H1 (cell line): ENCODE data around the gene WDCP. TPM values are rescaled to one million over a fixed set of nuclear protein-coding genes. Genes with fewer than 3 reads are reported as not detected.

Experiments
- CTCF ChIA-PET: fragments of 300-600 bp; sonication (Branson Sonifier 250); formaldehyde crosslinking; loops from one replicate; lab custom pipeline; 2021; ENCODE audit not compliant: partially characterized antibody; lab: Charles Lee
- POLR2A ChIA-PET: fragments of 300-600 bp; sonication (Branson Sonifier 250); formaldehyde crosslinking; loops from one replicate; lab custom pipeline; 2021; ENCODE audit warnings: inconsistent platforms; ENCODE audit not compliant: partially characterized antibody; lab: Charles Lee
- DNase-seq, 2 experiments: peaks; one replicate each; pipeline versions ENCODE4 v3.0.0 to v3.0.0-alpha.2; 2010 to 2022; ENCODE audit warnings: low spot score in 2 of 2, low read depth in 1 of 2, mixed read lengths in 1 of 2
- FAIRE-seq: peaks from 2 replicates; lab custom pipeline; 2011; peaks lifted over from hg19 to GRCh38; lab: Jason Lieb, UNC
- H2AFZ ChIP-seq: 2 replicates; pipeline ENCODE4 v1.8.1; 2012; ENCODE audit warnings: low read length, inconsistent platforms
- H2AK5ac ChIP-seq: 2 replicates; pipeline ENCODE4 v1.6.1; 2013; ENCODE audit warnings: low read depth, low read length
- H2BK120ac ChIP-seq: replicated peaks from 2 replicates; pipeline ENCODE3; 2013; ENCODE audit warnings: low read depth, low read length, inconsistent platforms
- H2BK12ac ChIP-seq: 2 replicates; pipeline ENCODE4 v1.6.1; 2013; ENCODE audit warnings: low read depth, low read length
- H2BK15ac ChIP-seq: 2 replicates; pipeline ENCODE4 v1.6.1; 2013; ENCODE audit warnings: low read length
- H2BK20ac ChIP-seq: 2 replicates; pipeline ENCODE4 v1.6.1; 2013; ENCODE audit warnings: low read length
- H2BK5ac ChIP-seq: 2 replicates; pipeline ENCODE4 v1.6.1; 2013; ENCODE audit warnings: low read depth, low read length
- H3K14ac ChIP-seq: 2 replicates; pipeline ENCODE4 v1.6.1; 2013; ENCODE audit warnings: inconsistent platforms; ENCODE audit not compliant: insufficient read length
- H3K18ac ChIP-seq: 2 replicates; pipeline ENCODE4 v1.6.1; 2013; ENCODE audit warnings: low read length; ENCODE audit errors: extremely low read depth
- H3K23ac ChIP-seq: 2 replicates; pipeline ENCODE4 v1.6.1; 2013; ENCODE audit warnings: inconsistent platforms; ENCODE audit not compliant: insufficient read length
- H3K23me2 ChIP-seq: 2 replicates; pipeline ENCODE4 v1.6.1; 2013; ENCODE audit warnings: low read depth, low read length
- H3K27ac ChIP-seq: 2 replicates; pipeline ENCODE4 v1.6.1; 2011; ENCODE audit warnings: low read depth, low read length, inconsistent platforms
- H3K27me3 ChIP-seq, 4 experiments: replicated peaks in 1 of 4; 1 replicate in 1 of 4; 2 replicates in 3 of 4; pipeline versions ENCODE4 v1.6.1 to v1.8.1; 2011 to 2013; ENCODE audit warnings: low read length in 3 of 4, mild to moderate bottlenecking in 3 of 4, inconsistent platforms in 2 of 4, mixed read lengths in 2 of 4, moderate library complexity in 1 of 4; ENCODE audit not compliant: control insufficient read depth in 3 of 4, insufficient read depth in 3 of 4; ENCODE audit errors: extremely low read depth in 1 of 4
- H3K36me3 ChIP-seq, 4 experiments: 2 replicates each; pipeline versions ENCODE4 v1.6.1 to v1.8.1; 2011 to 2013; ENCODE audit warnings: mild to moderate bottlenecking in 4 of 4, low read length in 3 of 4, moderate library complexity in 2 of 4, control low read depth in 1 of 4, inconsistent platforms in 1 of 4; ENCODE audit not compliant: insufficient read depth in 4 of 4, control insufficient read depth in 2 of 4
- H3K4ac ChIP-seq: replicated peaks from 2 replicates; pipeline ENCODE3; 2013; ENCODE audit warnings: low read length, low read depth, mixed read lengths, inconsistent platforms; ENCODE audit not compliant: insufficient read length
- H3K4me1 ChIP-seq, 4 experiments: replicated peaks in 1 of 4; 1 replicate in 1 of 4; 2 replicates in 3 of 4; pipeline versions ENCODE4 v1.6.1 to v1.8.1; 2011 to 2013; ENCODE audit warnings: low read length in 3 of 4, inconsistent platforms in 2 of 4, mixed read lengths in 1 of 4; ENCODE audit not compliant: insufficient read depth in 4 of 4, control insufficient read depth in 3 of 4
- H3K4me2 ChIP-seq, 2 experiments: 2 replicates each; pipeline versions ENCODE4 v1.6.1 to v1.8.1; 2011 to 2013; ENCODE audit warnings: low read depth in 2 of 2, low read length in 2 of 2, control low read depth in 1 of 2, inconsistent platforms in 1 of 2, mild to moderate bottlenecking in 1 of 2; ENCODE audit not compliant: insufficient read depth in 1 of 2
- H3K4me3 ChIP-seq, 4 experiments: fragments of 200-600, 300-600 bp in 1 of 4; sonication (generic), shearing (Covaris generic), sonication (Bioruptor Twin) in 1 of 4; 2 replicates each; pipeline versions ENCODE4 v1.5.1 to v1.8.1; 2011 to 2016; ENCODE audit warnings: low read length in 4 of 4, low read depth in 3 of 4, control low read depth in 2 of 4, inconsistent platforms in 2 of 4, mild to moderate bottlenecking in 2 of 4, mixed read lengths in 1 of 4, moderate library complexity in 1 of 4; ENCODE audit not compliant: insufficient read depth in 2 of 4; ENCODE audit errors: extremely low read depth in 1 of 4
- H3K56ac ChIP-seq: replicated peaks from 2 replicates; pipeline ENCODE3; 2013; ENCODE audit warnings: low read depth, mild to moderate bottlenecking, mixed read lengths, low read length, inconsistent platforms; ENCODE audit not compliant: insufficient read length
- H3K79me1 ChIP-seq: 2 replicates; pipeline ENCODE4 v1.6.1; 2013; ENCODE audit warnings: low read depth, low read length, control low read depth
- H3K79me2 ChIP-seq, 2 experiments: 2 replicates each; pipeline versions ENCODE4 v1.6.1 to v1.8.1; 2012 to 2013; ENCODE audit warnings: low read length in 2 of 2, mild to moderate bottlenecking in 2 of 2, inconsistent platforms in 1 of 2; ENCODE audit not compliant: insufficient read depth in 2 of 2, control insufficient read depth in 1 of 2
- H3K9ac ChIP-seq, 4 experiments: replicated peaks in 1 of 4; 1 replicate in 1 of 4; 2 replicates in 3 of 4; pipeline versions ENCODE4 v1.6.1 to v1.8.1; 2011 to 2013; ENCODE audit warnings: low read depth in 3 of 4, low read length in 3 of 4, control low read depth in 2 of 4, mild to moderate bottlenecking in 2 of 4, moderate library complexity in 2 of 4, inconsistent platforms in 1 of 4; ENCODE audit errors: extremely low read depth in 1 of 4
- H3K9me3 ChIP-seq, 2 experiments: 2 replicates each; pipeline versions ENCODE4 v1.6.1 to v1.8.1; 2012 to 2013; ENCODE audit warnings: mild to moderate bottlenecking in 2 of 2, moderate library complexity in 2 of 2, control low read depth in 1 of 2, inconsistent platforms in 1 of 2, low read depth in 1 of 2, low read length in 1 of 2, mixed read lengths in 1 of 2; ENCODE audit not compliant: insufficient read depth in 2 of 2
- H4K20me1 ChIP-seq, 2 experiments: replicated peaks in 1 of 2; 2 replicates each; pipeline versions ENCODE3 to v1.8.1; 2011 to 2013; ENCODE audit warnings: inconsistent platforms in 2 of 2, low read length in 2 of 2, mild to moderate bottlenecking in 1 of 2; ENCODE audit not compliant: insufficient read depth in 2 of 2, control insufficient read depth in 1 of 2
- H4K5ac ChIP-seq: 2 replicates; pipeline ENCODE4 v1.6.1; 2013; ENCODE audit warnings: low read length, low read depth, mixed read lengths, inconsistent platforms; ENCODE audit not compliant: insufficient read length
- H4K8ac ChIP-seq: 2 replicates; pipeline ENCODE4 v1.8.0; 2013; ENCODE audit warnings: mild to moderate bottlenecking, moderate library complexity, low read length, inconsistent platforms; ENCODE audit not compliant: insufficient read depth; ENCODE audit errors: extremely low read depth
- H4K91ac ChIP-seq: replicated peaks from 2 replicates; pipeline ENCODE3; 2013; ENCODE audit warnings: low read length, mixed read lengths, inconsistent platforms; ENCODE audit not compliant: insufficient read length
- CBX5 ChIP-seq: fragments of 300-800, 300-1000 bp; sonication (generic); IDR thresholded peaks from 2 replicates; pipeline ENCODE4 v1.7.1; 2016; ENCODE audit warnings: antibody characterized with exemption, low read length, low read depth
- CHD2 ChIP-seq: IDR thresholded peaks from 2 replicates; pipeline ENCODE4 v1.6.1; 2012; ENCODE audit warnings: low read length, improper control_type of control experiment
- CREB1 ChIP-seq: IDR thresholded peaks from 2 replicates; pipeline ENCODE4 v1.6.1; 2012; ENCODE audit warnings: inconsistent platforms
- GABPA ChIP-seq: IDR thresholded peaks from 2 replicates; pipeline ENCODE4 v1.6.1; 2011; ENCODE audit warnings: mild to moderate bottlenecking, low read length, moderate library complexity, borderline replicate concordance; ENCODE audit not compliant: insufficient read depth
- POLR2AphosphoS5 ChIP-seq: IDR thresholded peaks from 2 replicates; pipeline ENCODE4 v1.6.1; 2011; ENCODE audit warnings: low read depth, low read length
- RBBP5 ChIP-seq: IDR thresholded peaks from 2 replicates; pipeline ENCODE4 v1.7.1; 2012; ENCODE audit warnings: low read depth, mild to moderate bottlenecking, inconsistent platforms, low read length, moderate library complexity, borderline replicate concordance
- TAF7 ChIP-seq: optimal IDR thresholded peaks from 2 replicates; pipeline ENCODE3; 2011; ENCODE audit warnings: low read depth, mild to moderate bottlenecking, inconsistent platforms, low read length, moderate library complexity, borderline replicate concordance
- WGBS, 2 experiments: shearing (Covaris generic) in 1 of 2; methylation state at CpG; one replicate each; pipeline versions ENCODE4 v1.1.6 to v1.1.7; 2013 to 2015; ENCODE audit warnings: low lambda C conversion rate in 2 of 2, mixed read lengths in 2 of 2, inconsistent platforms in 1 of 2, low coverage in 1 of 2, missing lambda C conversion rate in 1 of 2; ENCODE audit not compliant: insufficient replicate concordance in 2 of 2, insufficient coverage in 1 of 2, insufficient read length in 1 of 2; ENCODE audit errors: extremely low coverage in 1 of 2, missing lambda C conversion rate in 1 of 2; 5-methylcytosine and 5-hydroxymethylcytosine counted together
- polyA plus RNA-seq, 7 experiments: library from polyadenylated mRNA; depleted of rRNA in 3 of 7; stranded (reverse) in 5 of 7; unstranded in 2 of 7; fragments of >200 nt in 5 of 7; fragments of 200-250 nt in 2 of 7; gene quantifications; 1 replicate in 5 of 7; 2 replicates in 1 of 7; 4 replicates in 1 of 7; pipeline versions ENCODE4 v1.2.1 to v1.2.3, GENCODE V29; 2011 to 2013; ENCODE audit warnings: missing spikeins in 2 of 7, mixed read lengths in 2 of 7
- total RNA-seq: library from RNA; stranded (reverse); fragmentation: NEBNext Ultra II Directional; extraction: Animal tissue kit (Norgen Biotek cat#: 25700); gene quantifications from 2 replicates; pipeline ENCODE4 v1.2.1, GENCODE V29; 2021

Gene WDCP
- total and polyA plus RNA-seq, 2 of the 8 experiments (the other 6 are each of a cell fraction or from before 2014, with no cell fraction given) = 19.2 to 40.1 TPM

- CTCF ChIA-PET = interaction anchor here (0.8 to 1.3 kb wide), 5 partner anchors 17 to 274 kb away, joined by 3 to 4 read pairs (median 3); partner anchors contain the start of gene WDCP
- TF ChIP-seq CBX5 (no peak), GABPA (no peak), CREB1 (peak; percentile 43; the same call in 1 of the 2 replicates), POLR2AphosphoS5 (peak; percentile 48), RBBP5 (no peak), CHD2 (no peak), TAF7 (no peak)
Observed at GRCh38 chr2:24076849-24077534, 29.8 kb upstream of the WDCP start.

More at GRCh38 chr2:24076849-24077534, 29.8 kb upstream of the WDCP start:
- H3K9ac ChIP-seq = peak overlapping the region in 3 of 4 experiments; percentile 64 to 73 (median 72); a peak in 6 of 7 replicates
- no peak overlapping the region for H2BK15ac ChIP-seq
- no peak overlapping the region for H3K14ac ChIP-seq
- H4K5ac ChIP-seq = no peak overlapping the region
- H3K4me2 ChIP-seq = peak overlapping the region; percentile 83 to 84
- H3K23ac ChIP-seq = no peak overlapping the region
- H4K20me1 ChIP-seq = no peaks in the 10 kb centered on the region
- peaks cover 5% of the 10 kb centered on the region; the same call in 1 of the 2 replicates for H3K23me2 ChIP-seq
- peaks cover 7 to 28% (median 18%) of the 10 kb centered on the region in 4 experiments; a peak in 7 of 8 replicates for H3K36me3 ChIP-seq
- no peak overlapping the region for H2BK12ac ChIP-seq
- no peak overlapping the region for H2AK5ac ChIP-seq
- no peak for FAIRE-seq
- peak overlapping the region; percentile 19 for H3K56ac ChIP-seq
- WGBS, 2 experiments = 6% methylated on average over 21 of the region's 41 CpGs; no CpG with 5 or more reads in 1 of the 2 experiments
- H4K91ac ChIP-seq = no peak overlapping the region
- peak overlapping the region; percentile 60 for H3K18ac ChIP-seq
- POLR2A ChIA-PET = interaction anchor here (0.6 to 2.7 kb wide), 15 partner anchors 8 to 273 kb away, joined by 3 to 31 read pairs (median 5); partner anchors contain the start of genes ATAD2B, MFSD2B, TP53I3 and WDCP
- H3K79me2 ChIP-seq = peaks cover 0 to 21% of the 10 kb centered on the region in 2 experiments; a peak in 2 of 4 replicates
- H3K9me3 ChIP-seq = no peaks in the 10 kb centered on the region
- no peak overlapping the region for H3K27ac ChIP-seq
- peak overlapping the region; percentile 58 to 74 (median 69) for H3K4me3 ChIP-seq
- H4K8ac ChIP-seq = peak overlapping the region; percentile 73; the same call in 1 of the 2 replicates
- H2AFZ ChIP-seq = no peak overlapping the region
- H2BK20ac ChIP-seq = no peak overlapping the region
- peaks cover 0 to 7% (median 2%) of the 10 kb centered on the region in 4 experiments; a peak in 4 of 7 replicates for H3K4me1 ChIP-seq
- H3K4ac ChIP-seq = no peak overlapping the region
- DNase-seq = no peak
- H2BK120ac ChIP-seq = no peak overlapping the region
- no peaks in the 10 kb centered on the region for H3K27me3 ChIP-seq
- H3K79me1 ChIP-seq = no peaks in the 10 kb centered on the region
- H2BK5ac ChIP-seq = peak overlapping the region; percentile 66
